GM18951 (cell line): Measurements from ENCODE around the gene NFYC.
"Not testable (repeated sequence)": the region's sequence is repeated elsewhere in the genome, so short reads cannot be mapped to it uniquely, and the experiment has no call there.

Experiments used
- POLR2A ChIP-seq: IDR thresholded peaks from 4 replicates; pipeline ENCODE4 v1.6.1; 2011; ENCODE audit warnings: mild to moderate bottlenecking; ENCODE audit not compliant: insufficient read length, insufficient read depth; ENCODE audit errors: extremely low read depth
- in situ Hi-C: fragments of 300-500 bp; cut with MboI; formaldehyde crosslinking; loops from one replicate; pipeline ENCODE4 v1.12.0; 2022; ENCODE audit warnings: low sequenced_read_pairs, mixed read lengths, inconsistent platforms; ENCODE audit not compliant: unreplicated experiment

NFYC gene

GRCh38 chr1:40684669-40685068 is 6.8 kb upstream of the NFYC start:
- TF ChIP-seq POLR2A = no peak
- in situ Hi-C loops = no loop called here

GRCh38 chr1:40687059-40687458 is 4.4 kb upstream of the NFYC start:
- TF ChIP-seq POLR2A = no peak
- in situ Hi-C loops = no loop called here

GRCh38 chr1:40687661-40688060 is 3.8 kb upstream of the NFYC start:
- TF ChIP-seq POLR2A = no peak
- in situ Hi-C loops = no loop called here

- no peak for TF ChIP-seq POLR2A
- in situ Hi-C loops = no loop called here
Measured at GRCh38 chr1:40689737-40690136, 1.8 kb upstream of the NFYC start.

- in situ Hi-C loops = no loop called here
- no peak for TF ChIP-seq POLR2A
Measured at GRCh38 chr1:40690771-40691537, 550 bp upstream of the NFYC start.

- in situ Hi-C loops = no loop called here
Measured at GRCh38 chr1:40692429-40692895, 958 bp downstream of the NFYC start.

GRCh38 chr1:40693425-40693824 is 1.9 kb downstream of the NFYC start:
- no peak for TF ChIP-seq POLR2A
- in situ Hi-C loops = no loop called here

More at GRCh38 chr1:40692429-40692895, 958 bp downstream of the NFYC start:
- no peak for TF ChIP-seq POLR2A

GRCh38 chr1:40694353-40694874 is 2.9 kb downstream of the NFYC start:
- no peak for TF ChIP-seq POLR2A
- in situ Hi-C loops = no loop called here

GRCh38 chr1:40696294-40696693 is 4.8 kb downstream of the NFYC start:
- no peak for TF ChIP-seq POLR2A
- in situ Hi-C loops = no loop called here

GRCh38 chr1:40697436-40697835 is 5.9 kb downstream of the NFYC start:
- no peak for TF ChIP-seq POLR2A
- in situ Hi-C loops = no loop called here

- in situ Hi-C loops = no loop called here
Measured at GRCh38 chr1:40699787-40700186, 8.3 kb downstream of the NFYC start.

GRCh38 chr1:40701684-40702083 is 10.2 kb downstream of the NFYC start:
- no peak for TF ChIP-seq POLR2A
- in situ Hi-C loops = no loop called here

More at GRCh38 chr1:40699787-40700186, 8.3 kb downstream of the NFYC start:
- no peak for TF ChIP-seq POLR2A

- in situ Hi-C loops = not testable (repeated sequence)
Measured at GRCh38 chr1:40702810-40703209, 11.3 kb downstream of the NFYC start.

GRCh38 chr1:40703316-40703715 is 11.8 kb downstream of the NFYC start:
- TF ChIP-seq POLR2A = no peak
- in situ Hi-C loops = no loop called here
